ENCODE results near the gene CASP9. TPM values are rescaled to one million over a fixed set of nuclear protein-coding genes. Genes with fewer than 3 reads are reported as not detected.

CASP9 gene
- total RNA-seq, 1 experiment from 2014 or later: 6.2 TPM

DNA sequence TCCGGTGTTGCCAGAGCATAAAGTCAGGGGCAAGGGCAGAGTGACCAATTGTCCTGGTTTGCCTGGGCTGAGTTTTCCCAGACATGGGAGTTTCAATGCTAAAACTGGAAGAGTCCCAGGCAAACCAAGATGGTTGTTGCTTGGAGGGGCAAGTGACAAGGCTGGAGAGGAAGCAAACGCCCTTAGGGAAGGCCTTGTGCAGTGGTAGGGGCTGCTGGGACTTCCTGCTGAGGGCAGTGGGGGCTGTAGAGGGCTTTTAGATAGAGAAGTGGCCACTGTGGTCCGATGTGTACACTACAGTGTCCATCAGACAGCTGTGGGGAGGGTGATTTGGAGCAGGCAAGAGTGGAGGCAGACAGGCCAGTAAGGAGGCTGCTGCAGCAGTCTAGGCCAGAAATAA lies 74.4 kb downstream of the CASP9 start:
- no peak for DNase-seq (ENCODE audit: low read depth)

GRCh38 chr1:15448877-15449462 lies 75.0 kb downstream of the CASP9 start:
- DNase-seq (ENCODE audit: low read depth): no peak

DNA sequence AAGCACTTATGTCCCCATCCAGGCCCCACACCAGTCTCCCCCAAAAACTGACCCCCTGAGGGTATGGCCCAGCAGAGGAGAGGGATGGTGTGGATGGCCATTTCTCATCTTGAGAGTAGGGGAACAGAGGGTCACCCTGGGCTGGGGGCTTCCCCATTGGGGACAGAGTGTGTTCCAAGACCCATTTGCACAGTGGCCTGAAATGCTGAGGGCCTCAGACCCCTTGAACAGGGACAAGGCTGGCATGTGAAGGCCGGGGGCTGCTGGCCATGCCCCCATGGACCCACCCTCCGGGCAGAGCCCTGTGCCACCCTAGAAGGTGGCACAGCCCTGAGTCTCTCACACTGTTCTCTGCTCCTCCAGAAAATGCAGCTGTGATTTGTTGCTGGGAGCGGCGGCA lies 77.8 kb downstream of the CASP9 start:
- no peak for DNase-seq (ENCODE audit: low read depth)

DNA sequence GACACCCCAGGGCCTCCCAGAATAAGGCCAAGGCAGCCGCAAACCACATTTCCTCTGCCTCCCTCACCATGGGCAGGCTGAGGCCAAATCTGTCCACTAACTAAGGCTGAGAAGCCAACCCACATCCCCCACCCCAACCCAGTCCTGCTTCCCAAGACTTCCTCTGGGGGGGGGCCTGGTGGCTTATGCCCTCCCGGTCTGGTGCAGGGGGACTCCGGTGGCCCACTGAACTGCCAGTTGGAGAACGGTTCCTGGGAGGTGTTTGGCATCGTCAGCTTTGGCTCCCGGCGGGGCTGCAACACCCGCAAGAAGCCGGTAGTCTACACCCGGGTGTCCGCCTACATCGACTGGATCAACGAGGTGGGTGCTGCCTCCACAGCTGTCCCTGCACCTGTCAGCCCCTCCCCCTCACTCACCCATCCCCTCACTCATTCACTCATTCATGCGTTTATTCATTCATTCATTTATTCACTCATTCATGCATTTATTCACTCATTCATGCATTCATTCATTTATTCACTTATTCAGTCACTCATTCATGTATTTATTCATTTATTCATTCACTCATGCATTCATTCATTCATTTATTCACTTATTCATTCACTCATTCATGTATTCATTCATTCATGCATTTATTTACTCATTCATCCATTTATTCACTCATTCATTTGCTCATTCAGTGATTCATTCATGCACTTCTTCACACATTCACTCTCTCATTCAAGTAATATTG lies 78.5 kb downstream of the CASP9 start:
- DNase-seq (ENCODE audit: low read depth): no peak

DNA sequence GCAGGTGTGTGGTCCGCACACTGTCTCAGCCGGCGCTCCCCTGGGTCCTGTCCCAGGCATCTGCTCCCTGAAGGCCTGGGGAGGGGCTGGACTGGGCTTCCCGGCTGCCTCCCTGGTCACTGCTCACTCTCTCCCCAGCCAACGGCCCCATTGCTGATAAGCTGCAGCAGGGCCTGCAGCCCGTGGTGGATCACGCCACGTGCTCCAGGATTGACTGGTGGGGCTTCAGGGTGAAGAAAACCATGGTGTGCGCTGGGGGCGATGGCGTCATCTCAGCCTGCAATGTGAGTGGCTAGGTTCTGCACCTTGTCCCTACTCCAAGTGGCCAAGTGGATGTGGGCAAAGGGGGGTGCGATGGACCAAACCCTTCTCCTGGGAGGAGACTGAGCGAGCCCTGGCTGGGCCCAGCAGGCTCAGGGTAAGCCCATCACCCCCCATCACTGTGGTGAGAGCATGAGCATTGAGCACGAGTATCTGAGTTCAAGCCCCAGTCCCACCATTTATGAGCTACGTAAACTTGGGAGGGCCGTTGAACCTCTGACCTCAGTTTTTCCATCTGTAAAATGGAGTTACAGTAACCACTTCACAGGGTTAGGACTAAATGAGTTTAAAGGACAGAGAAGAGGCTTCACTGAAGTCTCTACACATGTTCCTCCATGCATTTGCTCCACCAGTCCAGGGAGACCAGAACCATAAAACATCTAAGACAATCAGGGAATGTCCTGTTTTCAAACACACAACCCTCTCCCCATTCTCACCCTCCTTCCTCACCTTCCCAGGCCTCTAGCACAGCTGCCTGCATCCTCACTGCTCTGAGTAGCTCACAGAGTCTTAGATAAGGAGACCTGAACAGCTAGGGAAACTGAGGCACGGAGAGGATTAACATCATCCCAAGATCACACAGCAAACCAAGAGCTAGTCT lies 79.3 kb downstream of the CASP9 start:
- no peak for DNase-seq (ENCODE audit: low read depth)

DNA sequence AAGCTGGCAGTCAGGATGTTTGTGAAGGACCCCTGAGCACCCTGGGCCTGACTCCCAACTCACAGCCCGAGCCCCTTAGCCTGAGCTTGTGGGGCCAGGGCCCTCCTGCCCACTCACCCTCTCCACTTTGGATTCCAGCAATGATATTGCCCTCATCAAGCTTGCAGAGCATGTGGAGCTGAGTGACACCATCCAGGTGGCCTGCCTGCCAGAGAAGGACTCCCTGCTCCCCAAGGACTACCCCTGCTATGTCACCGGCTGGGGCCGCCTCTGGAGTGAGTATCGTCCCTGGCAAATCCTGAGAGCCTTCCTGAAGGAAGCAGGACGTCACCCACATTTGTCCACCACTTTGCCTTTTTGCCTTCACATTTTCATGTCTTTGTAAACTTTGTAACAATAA lies 80.7 kb downstream of the CASP9 start:
- no peak for DNase-seq (ENCODE audit: low read depth)

DNA sequence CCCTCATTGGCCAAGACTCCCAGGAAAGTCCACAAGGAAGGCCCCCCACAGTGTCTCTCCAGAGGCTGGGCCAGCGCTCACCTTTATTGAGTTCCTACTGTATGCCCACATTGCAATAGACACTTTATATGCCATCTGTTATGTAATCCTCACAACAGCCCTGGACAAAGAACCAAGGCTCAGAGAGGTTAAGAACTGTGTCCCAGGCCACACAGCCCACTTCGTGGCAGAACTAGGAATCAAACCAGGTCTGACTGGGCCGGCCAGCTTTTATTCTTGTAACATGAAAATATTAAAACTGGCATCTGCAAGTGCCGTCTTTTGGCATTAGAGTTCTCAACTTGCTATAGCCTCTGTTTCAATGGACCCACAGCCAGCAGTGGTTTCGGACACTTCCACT lies 81.3 kb downstream of the CASP9 start:
- DNase-seq (ENCODE audit: low read depth): no peak

DNA sequence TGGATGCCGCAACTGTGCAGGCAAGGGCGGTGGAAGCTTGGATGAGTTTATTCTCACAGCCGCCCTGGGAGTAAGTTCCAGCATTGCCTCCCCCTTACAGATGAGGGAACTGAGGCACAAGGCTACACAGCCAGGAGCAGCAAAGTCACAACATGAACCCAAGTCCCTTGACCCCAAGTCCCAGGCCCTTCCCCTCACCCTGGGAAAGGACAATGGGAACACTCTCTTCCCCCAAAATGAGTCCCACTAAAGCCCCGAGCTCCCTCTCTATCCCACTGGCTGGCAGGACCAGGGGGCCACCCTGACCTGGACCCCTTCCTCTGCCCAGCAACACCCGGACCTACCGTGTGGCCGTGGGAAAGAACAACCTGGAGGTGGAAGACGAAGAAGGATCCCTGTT lies 81.9 kb downstream of the CASP9 start:
- DNase-seq (ENCODE audit: low read depth): no peak

Small RNA genes within 50 kb of the gene (small RNA-seq; reads per million reads assigned to genes)
- not detected for gene SCARNA21B

Other genes starting within 250 kb of the CASP9 start
- 134 and 169 TPM in 2 replicates for gene EFHD2, start 114.3 kb downstream of the CASP9 start, total RNA-seq (2014; rRNA removed; shearing (Covaris generic))
- not detected in 2 replicates for gene CTRC, start 85.8 kb downstream of the CASP9 start, total RNA-seq (2014; rRNA removed; shearing (Covaris generic))
- not detected in 2 replicates for gene CELA2A, start 67.5 kb downstream of the CASP9 start, total RNA-seq (2014; rRNA removed; shearing (Covaris generic))
- not detected in 2 replicates for gene CELA2B, start 48.1 kb downstream of the CASP9 start, total RNA-seq (2014; rRNA removed; shearing (Covaris generic))
- 7.3 and 10.5 TPM in 2 replicates for gene DNAJC16, start 2.6 kb upstream of the CASP9 start, total RNA-seq (2014; rRNA removed; shearing (Covaris generic))
- not detected in 2 replicates for gene AGMAT, start 60.8 kb upstream of the CASP9 start, total RNA-seq (2014; rRNA removed; shearing (Covaris generic))
- gene DDI2, start 93.2 kb upstream of the CASP9 start, total RNA-seq (2014; rRNA removed; shearing (Covaris generic)): 12.4 and 13.8 TPM in 2 replicates
- gene PLEKHM2, start 160.1 kb upstream of the CASP9 start, total RNA-seq (2014; rRNA removed; shearing (Covaris generic)): 44.4 and 45.2 TPM in 2 replicates
- gene SLC25A34, start 212.0 kb upstream of the CASP9 start, total RNA-seq (2014; rRNA removed; shearing (Covaris generic)): 0.07 and 0.16 TPM in 2 replicates
- not detected in 2 replicates for gene TMEM82, start 218.3 kb upstream of the CASP9 start, total RNA-seq (2014; rRNA removed; shearing (Covaris generic))
- 80.6 and 82.6 TPM in 2 replicates for gene FBLIM1, start 234.6 kb upstream of the CASP9 start, total RNA-seq (2014; rRNA removed; shearing (Covaris generic))